H1 (cell line): ENCODE measurements around the gene PITPNB.

ENCODE experiments used
- EGR1 ChIP-seq: IDR thresholded peaks from 2 replicates; pipeline ENCODE4 v1.6.1; 2011; ENCODE audit warnings: low read depth, low read length, borderline replicate concordance
- EP300 ChIP-seq, 2 experiments: IDR thresholded peaks; 1 replicate in 1 of 2; 2 replicates in 1 of 2; pipeline ENCODE4 v1.6.1; 2011 to 2012; ENCODE audit warnings: low read depth in 2 of 2, low read length in 2 of 2, mild to moderate bottlenecking in 2 of 2, borderline replicate concordance in 1 of 2, inconsistent platforms in 1 of 2, moderate library complexity in 1 of 2
- TBP ChIP-seq: IDR thresholded peaks from 2 replicates; pipeline ENCODE4 v1.6.1; 2011; ENCODE audit warnings: low read depth, low read length, improper control_type of control experiment
- TF ChIP-seq, protein P1 (sequence below), 3 experiments: IDR thresholded peaks; 1 replicate in 2 of 3; 2 replicates in 1 of 3; pipeline versions ENCODE4 v1.5.1 to v1.6.1; 2011; ENCODE audit warnings: low read length in 3 of 3, mild to moderate bottlenecking in 3 of 3, inconsistent platforms in 2 of 3, low read depth in 1 of 3, moderate library complexity in 1 of 3; ENCODE audit not compliant: insufficient read depth in 1 of 3; ENCODE audit errors: control extremely low read depth in 1 of 3

GRCh38 chr22:27863556-27863955 is 55.5 kb downstream of the PITPNB start:
- TF ChIP-seq EGR1 (no peak), EP300 (IDR thresholded peaks at IDR 0.05; ENCODE audit: borderline replicate concordance in 1 of 2, low read depth in 2 of 2, low read length in 2 of 2) (no peak), TBP (no peak)
- TF ChIP-seq, protein P1, sequence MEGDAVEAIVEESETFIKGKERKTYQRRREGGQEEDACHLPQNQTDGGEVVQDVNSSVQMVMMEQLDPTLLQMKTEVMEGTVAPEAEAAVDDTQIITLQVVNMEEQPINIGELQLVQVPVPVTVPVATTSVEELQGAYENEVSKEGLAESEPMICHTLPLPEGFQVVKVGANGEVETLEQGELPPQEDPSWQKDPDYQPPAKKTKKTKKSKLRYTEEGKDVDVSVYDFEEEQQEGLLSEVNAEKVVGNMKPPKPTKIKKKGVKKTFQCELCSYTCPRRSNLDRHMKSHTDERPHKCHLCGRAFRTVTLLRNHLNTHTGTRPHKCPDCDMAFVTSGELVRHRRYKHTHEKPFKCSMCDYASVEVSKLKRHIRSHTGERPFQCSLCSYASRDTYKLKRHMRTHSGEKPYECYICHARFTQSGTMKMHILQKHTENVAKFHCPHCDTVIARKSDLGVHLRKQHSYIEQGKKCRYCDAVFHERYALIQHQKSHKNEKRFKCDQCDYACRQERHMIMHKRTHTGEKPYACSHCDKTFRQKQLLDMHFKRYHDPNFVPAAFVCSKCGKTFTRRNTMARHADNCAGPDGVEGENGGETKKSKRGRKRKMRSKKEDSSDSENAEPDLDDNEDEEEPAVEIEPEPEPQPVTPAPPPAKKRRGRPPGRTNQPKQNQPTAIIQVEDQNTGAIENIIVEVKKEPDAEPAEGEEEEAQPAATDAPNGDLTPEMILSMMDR (IDR thresholded peaks at IDR 0.05; ENCODE audit: control extremely low read depth in 1 of 3, insufficient read depth in 1 of 3, low read depth in 1 of 3, low read length in 3 of 3) = no peak
